Heart left ventricle (tissue), 13 donors: ENCODE data around the gene SARNP.

Experiments used
- CTCF ChIP-seq, 12 donors: fragments of 200-600 bp; sonication (generic) in 4 of 12; IDR thresholded peaks; one replicate each; pipeline versions ENCODE4 v1.5.0 to v1.8.0; 2018 to 2022; ENCODE audit warnings: antibody characterized with exemption in 12 of 12, mild to moderate bottlenecking in 5 of 12
- POLR2A ChIP-seq, 2 donors: fragments of 450-650 bp; IDR thresholded peaks; one replicate each; pipeline ENCODE4 v1.6.1; 2017; ENCODE audit warnings: antibody characterized with exemption in 2 of 2, mild to moderate bottlenecking in 2 of 2, moderate library complexity in 2 of 2
- donor health status: ischemic (EF 13 %, LVEDD 7.1; RV severe dilation, severe dysfunction).
- donor health status: DM: no; HTN: yes; CAD: no.
- donor health status: DM: no; HTN: no; CAD: no.
- donor health status: ischemic (EF 25% LVEDD 6.9; RV normal size, moderate dysfunction).
- donor health status: ischemic (EF 25% LVEDD 5.7; RV mildly dilated, moderate dysfunction).
- donor health status: ischemic (EF 35%, LVEDD 5.7; RV mildly dilated, moderate dysfunction).
- donor health status: nonischemic (EF 11% LVEDD 7.7; RV severe dilation, severe dysfunction).
- donor health status: DM: yes; HTN: yes; CAD: no.
- donor health status: PGD.
- donor health status: ischemic (EF 29% LVEDD 5.4; RV normal size, mild dysfunction).
- donor health status: nonischemic (EF 23%, LVEDD 6.1; RV moderate dilation, normal function).

DNA sequence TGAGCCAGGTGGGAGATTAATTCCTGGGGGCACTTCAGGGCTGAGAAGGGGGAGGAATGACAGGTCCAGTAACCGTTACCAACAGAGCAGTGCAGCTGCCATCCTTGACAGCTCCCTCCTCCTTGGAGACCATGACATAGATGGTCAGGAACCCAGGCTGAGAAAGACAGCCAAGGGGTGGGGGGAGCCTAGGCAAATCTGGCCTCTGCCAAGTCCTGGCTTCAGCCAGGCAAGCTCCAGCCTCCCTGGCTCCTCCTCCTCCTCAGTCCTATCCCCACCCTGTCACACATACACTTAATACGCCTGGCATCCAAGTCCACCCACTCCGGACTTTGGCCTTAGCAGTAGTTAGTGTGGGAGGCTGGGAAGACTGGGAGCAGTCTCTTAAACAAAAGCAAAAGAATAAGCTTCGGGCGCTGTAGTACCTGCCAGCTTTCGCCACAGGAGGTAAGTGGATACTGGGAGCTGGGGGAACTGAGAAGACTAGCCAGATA, 97.4 kb downstream of the SARNP start, which contains the start of gene RDH5:
- no peak for TF ChIP-seq CTCF (IDR thresholded peaks at IDR 0.05)
- TF ChIP-seq POLR2A (IDR thresholded peaks at IDR 0.05): no peak
